Right lobe of liver (tissue), 6 donors: ENCODE results near the gene GALNT3. TPM values are rescaled to one million over a fixed set of nuclear protein-coding genes. Genes with fewer than 3 reads are reported as not detected.

Source experiments
- ATAC-seq, 4 donors: fragments of 200-7000 bp; cut with Tn5 transposase; one replicate each; pipeline ENCODE4 v1.9.1; 2020; ENCODE audit warnings: mild to moderate bottlenecking in 4 of 4, moderate library complexity in 4 of 4
- DNase-seq, 3 donors: peaks; one replicate each; pipeline ENCODE4 v3.0.0-alpha.2; 2020
- H3K27ac ChIP-seq, 3 donors: fragments of 200-600 bp; one replicate each; pipeline ENCODE4 v1.8.0; 2022
- H3K27me3 ChIP-seq, 2 donors: fragments of 200-600 bp; one replicate each; pipeline ENCODE4 v1.8.0; 2022
- H3K36me3 ChIP-seq, 4 donors: fragments of 200-600 bp; sonication (generic) in 1 of 4; one replicate each; pipeline versions ENCODE4 v1.5.1 to v1.8.0; 2017 to 2022; ENCODE audit warnings: control low read depth in 1 of 4
- H3K4me1 ChIP-seq, 4 donors: fragments of 200-600 bp; sonication (generic) in 1 of 4; one replicate each; pipeline versions ENCODE4 v1.5.1 to v1.8.0; 2017 to 2022; ENCODE audit warnings: control low read depth in 1 of 4
- H3K4me3 ChIP-seq, 3 donors: fragments of 200-600 bp; one replicate each; pipeline ENCODE4 v1.8.0; 2022
- H3K9me3 ChIP-seq, 4 donors: fragments of 200-600 bp; sonication (generic) in 1 of 4; one replicate each; pipeline versions ENCODE4 v1.5.1 to v1.8.0; 2017 to 2022; ENCODE audit warnings: control low read depth in 1 of 4
- POLR2A ChIP-seq: fragments of 450-650 bp; IDR thresholded peaks from one replicate; pipeline ENCODE4 v1.6.1; 2017; ENCODE audit warnings: antibody characterized with exemption, mild to moderate bottlenecking
- WGBS: methylation state at CpG from one replicate; pipeline ENCODE4 v1.1.6; 2018; ENCODE audit warnings: low coverage, low lambda C conversion rate; ENCODE audit not compliant: insufficient coverage; ENCODE audit errors: missing lambda C conversion rate; 5-methylcytosine and 5-hydroxymethylcytosine counted together
- intact Hi-C, 2 donors: fragments of 100-400 bp; cut with DNase I; formaldehyde crosslinking; loops; one replicate each; pipeline versions ENCODE4 v1.11.2 to v1.14.1; 2022
- total RNA-seq, 6 experiments: library from RNA; depleted of rRNA in 2 of 6; stranded (reverse); fragments of >200 nt in 2 of 6; fragmentation: NEBNext Ultra II Directional in 3 of 6; extraction: Animal tissue kit (Norgen Biotek cat#: 25700) in 3 of 6; gene quantifications; one replicate each; pipeline versions ENCODE4 v1.1.0 to v1.2.4, GENCODE V29; 2016 to 2023
- TF ChIP-seq, protein P1 (sequence below), 4 donors: fragments of 200-600 bp in 3 of 4; fragments of 450-650 bp in 1 of 4; IDR thresholded peaks; one replicate each; pipeline versions ENCODE4 v1.5.1 to v1.8.0; 2016 to 2022; ENCODE audit warnings: antibody characterized with exemption in 4 of 4, mild to moderate bottlenecking in 2 of 4
- donor health status: DM: no; HTN: yes; CAD: no.
- donor health status: DM: no; HTN: no; CAD: no.
- donor health status: DM: no; HTN: no; CAD: no.
- donor health status: DM: no; HTN: yes; CAD: no.
- donor health status: DM: no; HTN: yes; CAD: no.

The GALNT3 gene
- total RNA-seq, 6 experiments from 2014 or later: 0.31 to 1.6 (median 0.80) TPM

GRCh38 chr2:165837122-165837521 lies 43.1 kb upstream of the GALNT3 start:
- WGBS: 79% methylated on average over 2 of the region's 3 CpGs
- Histone ChIP-seq H3K27me3 (no peaks in the 10 kb centered on the region), H3K9me3 (no peaks in the 10 kb centered on the region), H3K4me3 (no peak overlapping the region), H3K27ac (no peak overlapping the region), H3K36me3 (no peaks in the 10 kb centered on the region), H3K4me1 (no peaks in the 10 kb centered on the region)
- intact Hi-C loops: no loop called here
- TF ChIP-seq, protein P1, sequence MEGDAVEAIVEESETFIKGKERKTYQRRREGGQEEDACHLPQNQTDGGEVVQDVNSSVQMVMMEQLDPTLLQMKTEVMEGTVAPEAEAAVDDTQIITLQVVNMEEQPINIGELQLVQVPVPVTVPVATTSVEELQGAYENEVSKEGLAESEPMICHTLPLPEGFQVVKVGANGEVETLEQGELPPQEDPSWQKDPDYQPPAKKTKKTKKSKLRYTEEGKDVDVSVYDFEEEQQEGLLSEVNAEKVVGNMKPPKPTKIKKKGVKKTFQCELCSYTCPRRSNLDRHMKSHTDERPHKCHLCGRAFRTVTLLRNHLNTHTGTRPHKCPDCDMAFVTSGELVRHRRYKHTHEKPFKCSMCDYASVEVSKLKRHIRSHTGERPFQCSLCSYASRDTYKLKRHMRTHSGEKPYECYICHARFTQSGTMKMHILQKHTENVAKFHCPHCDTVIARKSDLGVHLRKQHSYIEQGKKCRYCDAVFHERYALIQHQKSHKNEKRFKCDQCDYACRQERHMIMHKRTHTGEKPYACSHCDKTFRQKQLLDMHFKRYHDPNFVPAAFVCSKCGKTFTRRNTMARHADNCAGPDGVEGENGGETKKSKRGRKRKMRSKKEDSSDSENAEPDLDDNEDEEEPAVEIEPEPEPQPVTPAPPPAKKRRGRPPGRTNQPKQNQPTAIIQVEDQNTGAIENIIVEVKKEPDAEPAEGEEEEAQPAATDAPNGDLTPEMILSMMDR (IDR thresholded peaks at IDR 0.05): no peak
- TF ChIP-seq POLR2A: no peak
- DNase-seq (no peak), ATAC-seq (no peak)

DNA sequence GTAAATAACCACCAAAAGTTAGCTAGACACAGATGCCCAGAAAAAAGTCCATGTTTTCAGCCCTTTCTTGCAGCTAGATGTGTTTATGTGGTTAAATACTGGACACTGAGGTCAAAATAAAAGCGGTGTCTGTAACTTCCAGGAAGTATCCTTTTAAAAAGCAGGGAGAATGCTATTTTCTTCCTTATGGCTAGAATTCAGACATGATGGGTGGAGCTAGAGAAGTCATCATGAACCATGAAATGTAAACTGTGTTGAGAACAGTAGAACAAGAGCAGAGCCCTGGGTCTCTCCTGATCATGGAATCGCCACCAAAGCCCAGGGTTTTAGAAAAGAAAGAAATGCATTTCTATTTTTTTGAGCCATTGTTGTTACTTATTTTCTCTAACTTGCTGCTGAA lies 41.3 kb upstream of the GALNT3 start:
- WGBS: 73% methylated on average over 2 of the region's 2 CpGs
- H3K9me3 ChIP-seq: no peaks in the 10 kb centered on the region
- no peaks in the 10 kb centered on the region for H3K4me1 ChIP-seq
- H3K36me3 ChIP-seq: no peaks in the 10 kb centered on the region
- intact Hi-C loops: no loop called here
- H3K27ac ChIP-seq: no peak overlapping the region
- no peak overlapping the region for H3K4me3 ChIP-seq
- H3K27me3 ChIP-seq: no peaks in the 10 kb centered on the region
- no peak for TF ChIP-seq POLR2A
- TF ChIP-seq, protein P1 (IDR thresholded peaks at IDR 0.05): no peak
- no peak for ATAC-seq
- DNase-seq: no peak

GRCh38 chr2:165833156-165833555 lies 39.1 kb upstream of the GALNT3 start:
- intact Hi-C loops: no loop called here

GRCh38 chr2:165827921-165828276 lies 33.9 kb upstream of the GALNT3 start:
- Histone ChIP-seq H3K9me3 (no peaks in the 10 kb centered on the region), H3K27me3 (no peaks in the 10 kb centered on the region), H3K4me3 (no peak overlapping the region), H3K27ac (no peak overlapping the region), H3K4me1 (no peaks in the 10 kb centered on the region), H3K36me3 (no peaks in the 10 kb centered on the region)
- intact Hi-C loops: no loop called here
- TF ChIP-seq, protein P1 (IDR thresholded peaks at IDR 0.05): no peak
- no peak for TF ChIP-seq POLR2A
- DNase-seq: no peak
- WGBS: 38% methylated on average over 1 of the region's 1 CpG
- ATAC-seq: no peak

More at GRCh38 chr2:165833156-165833555, 39.1 kb upstream of the GALNT3 start:
- TF ChIP-seq, protein P1 (IDR thresholded peaks at IDR 0.05): no peak
- TF ChIP-seq POLR2A: no peak
- Histone ChIP-seq H3K27ac (no peak overlapping the region), H3K4me3 (no peak overlapping the region), H3K4me1 (no peaks in the 10 kb centered on the region), H3K9me3 (no peaks in the 10 kb centered on the region), H3K36me3 (no peaks in the 10 kb centered on the region), H3K27me3 (no peaks in the 10 kb centered on the region)
- DNase-seq (no peak), ATAC-seq (no peak)
- 83% methylated on average over 4 of the region's 4 CpGs for WGBS
